ENCODE results near the gene ITIH4. TPM values are rescaled to one million over a fixed set of nuclear protein-coding genes. Genes with fewer than 3 reads are reported as not detected.

The ITIH4 gene
- total and polyA plus RNA-seq, 2 donors (not counting 1 experiment from before 2014, with no cell fraction given): 21.5 to 38.5 TPM

- H3K27me3 ChIP-seq (replicated peaks in 1 of 4; ENCODE audit: control extremely low read depth in 1 of 4, control insufficient read depth in 3 of 4, insufficient read depth in 4 of 4, low read length in 3 of 4): no peaks in the 10 kb centered on the region
- CTCF ChIA-PET: interaction anchor here (1.5 kb wide), 1 partner anchor 12 kb away, joined by 4 read pairs; no protein-coding TSS in a partner anchor
- H3K9ac ChIP-seq (ENCODE audit: low read length): no peak overlapping the region
- POLR2A ChIA-PET: no interaction called here
- no peak overlapping the region for H3K4me2 ChIP-seq (replicated peaks; ENCODE audit: low read depth, low read length, poor library complexity, severe bottlenecking)
- no peak overlapping the region for H3K27ac ChIP-seq (ENCODE audit: low read length in 2 of 2)
- no peaks in the 10 kb centered on the region for H3K9me3 ChIP-seq (ENCODE audit: control extremely low read depth in 1 of 3, control insufficient read depth in 2 of 3, insufficient read depth in 1 of 3, low read length in 2 of 3)
- no peak for ATAC-seq (ENCODE audit: low read depth)
- no peaks in the 10 kb centered on the region for H3K79me2 ChIP-seq (ENCODE audit: control insufficient read depth, insufficient read depth, low read length)
- no peak overlapping the region for H3K27ac Mint-ChIP-seq
- no peaks in the 10 kb centered on the region for H4K20me1 ChIP-seq (ENCODE audit: control insufficient read depth, insufficient read depth, low read length, poor library complexity, severe bottlenecking)
- no peaks in the 10 kb centered on the region for H3K27me3 Mint-ChIP-seq
- H3K4me3 Mint-ChIP-seq: no peak overlapping the region
- no peaks in the 10 kb centered on the region for H3K9me3 Mint-ChIP-seq (ENCODE audit: insufficient read depth)
- no peak overlapping the region for H2AFZ ChIP-seq (ENCODE audit: insufficient read depth, low read depth, low read length, poor library complexity, severe bottlenecking)
- no peaks in the 10 kb centered on the region for H3K36me3 ChIP-seq (replicated peaks in 1 of 2; ENCODE audit: control extremely low read depth in 1 of 2, control insufficient read depth in 1 of 2, extremely low read depth in 1 of 2, insufficient read depth in 2 of 2, low read length in 1 of 2)
- 85% methylated on average over 5 of the region's 8 CpGs for WGBS (ENCODE audit: insufficient coverage)
- peaks cover 17 to 26% of the 10 kb centered on the region in 2 donors for H3K4me1 ChIP-seq (ENCODE audit: control insufficient read depth in 2 of 2, insufficient read depth in 2 of 2, low read length in 2 of 2)
- DNase-seq: no peak
- TF ChIP-seq, protein P1, sequence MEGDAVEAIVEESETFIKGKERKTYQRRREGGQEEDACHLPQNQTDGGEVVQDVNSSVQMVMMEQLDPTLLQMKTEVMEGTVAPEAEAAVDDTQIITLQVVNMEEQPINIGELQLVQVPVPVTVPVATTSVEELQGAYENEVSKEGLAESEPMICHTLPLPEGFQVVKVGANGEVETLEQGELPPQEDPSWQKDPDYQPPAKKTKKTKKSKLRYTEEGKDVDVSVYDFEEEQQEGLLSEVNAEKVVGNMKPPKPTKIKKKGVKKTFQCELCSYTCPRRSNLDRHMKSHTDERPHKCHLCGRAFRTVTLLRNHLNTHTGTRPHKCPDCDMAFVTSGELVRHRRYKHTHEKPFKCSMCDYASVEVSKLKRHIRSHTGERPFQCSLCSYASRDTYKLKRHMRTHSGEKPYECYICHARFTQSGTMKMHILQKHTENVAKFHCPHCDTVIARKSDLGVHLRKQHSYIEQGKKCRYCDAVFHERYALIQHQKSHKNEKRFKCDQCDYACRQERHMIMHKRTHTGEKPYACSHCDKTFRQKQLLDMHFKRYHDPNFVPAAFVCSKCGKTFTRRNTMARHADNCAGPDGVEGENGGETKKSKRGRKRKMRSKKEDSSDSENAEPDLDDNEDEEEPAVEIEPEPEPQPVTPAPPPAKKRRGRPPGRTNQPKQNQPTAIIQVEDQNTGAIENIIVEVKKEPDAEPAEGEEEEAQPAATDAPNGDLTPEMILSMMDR (IDR thresholded peaks at IDR 0.05): no peak
- TF ChIP-seq EZH2 (IDR thresholded peaks at IDR 0.05; ENCODE audit: borderline replicate concordance, insufficient read depth, low read depth, low read length, poor library complexity, severe bottlenecking): no peak
- no peak overlapping the region for H3K4me3 ChIP-seq (ENCODE audit: control extremely low read depth in 1 of 5, extremely low read depth in 1 of 5, insufficient read depth in 1 of 5, low read depth in 2 of 5, low read length in 4 of 5)
- H3K4me1 Mint-ChIP-seq: peaks cover 19% of the 10 kb centered on the region
- intact Hi-C loops (cut with micrococcal nuclease): no loop called here
Measured at GRCh38 chr3:52775877-52776276, 54.6 kb downstream of the ITIH4 start.

DNA sequence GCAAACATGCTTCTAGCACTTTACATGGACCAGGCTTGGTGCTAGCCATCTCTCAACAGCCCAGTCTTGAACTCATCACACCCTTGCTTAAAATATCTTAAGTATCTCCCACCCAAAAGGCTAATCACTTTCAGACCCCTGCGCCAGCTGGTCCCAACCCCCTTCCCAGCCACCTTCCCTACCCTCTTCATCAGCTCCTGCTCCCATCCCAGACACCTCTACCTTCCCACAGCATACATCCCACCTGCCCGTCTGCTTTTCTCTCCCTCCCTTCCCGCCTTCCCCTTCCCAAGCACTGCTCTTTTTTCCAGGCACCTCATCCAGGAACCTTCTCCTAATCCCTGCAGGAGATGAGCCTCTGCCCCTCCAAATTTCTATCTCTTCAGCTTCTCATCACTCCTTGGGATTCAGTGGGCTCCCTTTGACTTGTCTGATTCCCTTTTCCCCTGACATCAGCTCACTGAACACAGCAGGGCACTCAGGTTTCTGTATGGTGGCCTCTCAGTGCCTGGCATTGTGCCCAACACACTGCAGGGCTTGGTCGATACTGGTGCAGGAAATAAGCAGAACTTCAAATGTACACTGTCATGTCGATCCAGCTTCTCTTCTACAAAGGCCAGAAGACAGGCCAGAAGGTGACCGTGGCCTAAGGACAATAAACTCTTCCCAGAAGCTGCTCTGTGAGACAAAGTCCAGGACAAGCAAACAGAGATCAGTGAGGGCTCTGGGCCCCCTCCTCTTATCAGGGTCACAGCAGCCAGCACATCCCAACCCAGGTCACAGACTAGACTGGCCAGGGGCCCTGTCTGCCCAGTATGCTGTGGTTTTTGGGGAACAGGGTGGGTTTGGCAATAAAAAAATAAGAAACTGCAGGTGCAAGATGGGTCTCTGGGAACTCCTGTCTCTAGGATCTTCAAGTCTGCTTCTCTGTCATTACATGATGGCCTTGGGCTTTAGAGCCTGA lies 55.3 kb downstream of the ITIH4 start:
- no peaks in the 10 kb centered on the region for H4K20me1 ChIP-seq (ENCODE audit: control insufficient read depth, insufficient read depth, low read length, poor library complexity, severe bottlenecking)
- WGBS (ENCODE audit: insufficient coverage): 69% methylated on average over 5 of the region's 6 CpGs
- no peak overlapping the region for H3K4me3 ChIP-seq (ENCODE audit: control extremely low read depth in 1 of 5, extremely low read depth in 1 of 5, insufficient read depth in 1 of 5, low read depth in 2 of 5, low read length in 4 of 5)
- ChIA-PET POLR2A (no interaction called here), CTCF (interaction anchor here (1.5 kb wide), 1 partner anchor 13 kb away, joined by 4 read pairs; no protein-coding TSS in a partner anchor)
- no peak overlapping the region for H2AFZ ChIP-seq (ENCODE audit: insufficient read depth, low read depth, low read length, poor library complexity, severe bottlenecking)
- no peaks in the 10 kb centered on the region for H3K79me2 ChIP-seq (ENCODE audit: control insufficient read depth, insufficient read depth, low read length)
- no peak overlapping the region for H3K27ac Mint-ChIP-seq
- no peak for ATAC-seq (ENCODE audit: low read depth)
- no peaks in the 10 kb centered on the region for H3K9me3 Mint-ChIP-seq (ENCODE audit: insufficient read depth)
- no peaks in the 10 kb centered on the region for H3K27me3 Mint-ChIP-seq
- H3K9ac ChIP-seq (ENCODE audit: low read length): no peak overlapping the region
- H3K4me3 Mint-ChIP-seq: no peak overlapping the region
- H3K27me3 ChIP-seq (replicated peaks in 1 of 4; ENCODE audit: control extremely low read depth in 1 of 4, control insufficient read depth in 3 of 4, insufficient read depth in 4 of 4, low read length in 3 of 4): no peaks in the 10 kb centered on the region
- intact Hi-C loops (cut with micrococcal nuclease): no loop called here
- H3K27ac ChIP-seq (ENCODE audit: low read length in 2 of 2): no peak overlapping the region
- peaks cover 17 to 24% of the 10 kb centered on the region in 2 donors for H3K4me1 ChIP-seq (ENCODE audit: control insufficient read depth in 2 of 2, insufficient read depth in 2 of 2, low read length in 2 of 2)
- no peaks in the 10 kb centered on the region for H3K9me3 ChIP-seq (ENCODE audit: control extremely low read depth in 1 of 3, control insufficient read depth in 2 of 3, insufficient read depth in 1 of 3, low read length in 2 of 3)
- TF ChIP-seq EZH2 (IDR thresholded peaks at IDR 0.05; ENCODE audit: borderline replicate concordance, insufficient read depth, low read depth, low read length, poor library complexity, severe bottlenecking): no peak
- TF ChIP-seq, protein P1 (IDR thresholded peaks at IDR 0.05): no peak
- peaks cover 20% of the 10 kb centered on the region for H3K4me1 Mint-ChIP-seq
- DNase-seq: no peak
- no peak overlapping the region for H3K4me2 ChIP-seq (replicated peaks; ENCODE audit: low read depth, low read length, poor library complexity, severe bottlenecking)
- H3K36me3 ChIP-seq (replicated peaks in 1 of 2; ENCODE audit: control extremely low read depth in 1 of 2, control insufficient read depth in 1 of 2, extremely low read depth in 1 of 2, insufficient read depth in 2 of 2, low read length in 1 of 2): no peaks in the 10 kb centered on the region

All from B cell (primary cell).